ENCODE data around the gene MFRP.
"Not testable (repeated sequence)": the region's sequence is repeated elsewhere in the genome, so short reads cannot be mapped to it uniquely, and the experiment has no call there.

Gene MFRP

DNA sequence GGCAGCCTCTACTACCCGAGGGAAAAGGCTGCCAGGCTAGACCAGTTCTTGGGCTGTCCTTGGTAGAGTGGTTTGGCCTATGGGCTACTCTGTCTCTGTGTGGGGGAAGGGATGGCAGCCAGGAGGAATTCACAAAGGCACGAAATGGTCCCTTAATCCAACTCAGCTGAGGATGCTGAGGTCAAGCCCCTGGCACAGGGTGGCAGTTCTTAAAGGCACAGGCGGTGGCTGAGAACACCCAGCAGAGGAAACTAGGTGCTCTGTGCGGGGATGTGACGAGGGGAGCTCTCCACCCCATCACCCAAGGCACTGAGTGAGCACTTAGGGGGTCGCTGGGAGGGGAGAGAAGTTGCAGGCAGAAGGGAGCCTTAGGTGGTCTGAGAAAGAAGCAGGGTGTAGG, at the start of gene MFRP:
MFRP (minus strand) TSS at position 101 of the 400 bp plus-strand sequence. CDS start 192 bp downstream, outside the sequence.
- TF ChIP-seq ZNF274 (IDR thresholded peaks at IDR 0.05; ENCODE audit: low read depth, low read length) = no peak
- H3K4me3 ChIP-seq (ENCODE audit: low read length) = no peak within 1 kb of the TSS

- TF ChIP-seq ZNF274 (IDR thresholded peaks at IDR 0.05; ENCODE audit: low read depth, low read length) = no peak
- H3K4me3 ChIP-seq (ENCODE audit: low read length) = no peak overlapping the region
Observed at GRCh38 chr11:119391275-119391674, 44.8 kb upstream of the MFRP start.

GRCh38 chr11:119389611-119390254, 43.2 kb upstream of the MFRP start:
- H3K4me3 ChIP-seq (ENCODE audit: low read length) = no peak overlapping the region
- TF ChIP-seq ZNF274 (IDR thresholded peaks at IDR 0.05; ENCODE audit: low read depth, low read length) = no peak

- no peak overlapping the region for H3K4me3 ChIP-seq (ENCODE audit: low read length)
- no peak for TF ChIP-seq ZNF274 (IDR thresholded peaks at IDR 0.05; ENCODE audit: low read depth, low read length)
Observed at GRCh38 chr11:119388103-119388502, 41.6 kb upstream of the MFRP start.

- TF ChIP-seq ZNF274 (IDR thresholded peaks at IDR 0.05; ENCODE audit: low read depth, low read length) = no peak
- H3K4me3 ChIP-seq (ENCODE audit: low read length) = no peak overlapping the region
Observed at GRCh38 chr11:119384332-119384731, 37.8 kb upstream of the MFRP start.

- not testable (repeated sequence) for H3K4me3 ChIP-seq (ENCODE audit: low read length)
Observed at GRCh38 chr11:119382513-119382912, 36.0 kb upstream of the MFRP start.

GRCh38 chr11:119382101-119382500, 35.6 kb upstream of the MFRP start:
- H3K4me3 ChIP-seq (ENCODE audit: low read length) = peak overlapping the region; percentile 47; the same call in 1 of the 2 replicates
- no peak for TF ChIP-seq ZNF274 (IDR thresholded peaks at IDR 0.05; ENCODE audit: low read depth, low read length)

- no peak for TF ChIP-seq ZNF274 (IDR thresholded peaks at IDR 0.05; ENCODE audit: low read depth, low read length)
- H3K4me3 ChIP-seq (ENCODE audit: low read length) = peak within 1 kb of the TSS; percentile 47; the same call in 1 of the 2 replicates
Observed at GRCh38 chr11:119381181-119381988, 34.9 kb upstream of the MFRP start, which contains the start of gene USP2. Gene USP2, minus strand, starts transcription at chr11:119381690. Its CDS starts 8,210 bp downstream, at chr11:119373480.

GRCh38 chr11:119380827-119381180, 34.3 kb upstream of the MFRP start:
- no peak overlapping the region for H3K4me3 ChIP-seq (ENCODE audit: low read length)
- TF ChIP-seq ZNF274 (IDR thresholded peaks at IDR 0.05; ENCODE audit: low read depth, low read length) = no peak

DNA sequence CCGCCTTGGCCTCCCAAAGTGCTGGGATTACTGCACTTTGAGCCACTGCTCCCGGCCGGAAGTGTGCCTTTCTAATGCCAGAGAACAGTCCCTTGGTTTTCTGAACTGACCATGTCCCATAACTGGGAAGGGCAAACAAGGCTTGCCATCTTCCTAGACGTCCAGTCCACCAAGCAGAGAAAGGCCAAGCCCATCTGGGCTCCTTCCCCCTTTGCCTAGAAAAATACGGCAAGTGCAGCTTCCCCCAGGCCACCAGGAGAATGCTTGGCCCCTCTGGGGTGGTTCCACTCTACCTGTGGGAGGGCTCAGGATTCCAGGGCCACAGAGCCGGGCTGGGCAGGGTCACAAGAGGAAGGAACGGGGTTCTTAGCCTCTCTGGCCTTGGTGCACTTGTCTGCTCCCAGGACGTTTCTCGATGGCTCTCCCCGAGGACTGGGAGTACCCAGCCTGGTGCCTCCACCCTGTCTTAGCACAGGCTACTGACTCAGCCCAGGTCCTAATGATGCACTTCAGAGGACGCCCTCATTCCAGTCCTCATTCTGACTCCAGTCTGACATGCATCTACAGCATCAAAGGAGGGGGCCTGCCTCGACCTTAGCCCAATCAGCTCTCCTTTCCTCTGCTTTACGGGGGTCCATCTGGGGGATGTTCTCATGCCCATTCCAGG, 33.8 kb upstream of the MFRP start:
- H3K4me3 ChIP-seq (ENCODE audit: low read length) = no peak overlapping the region
- no peak for TF ChIP-seq ZNF274 (IDR thresholded peaks at IDR 0.05; ENCODE audit: low read depth, low read length)

DNA sequence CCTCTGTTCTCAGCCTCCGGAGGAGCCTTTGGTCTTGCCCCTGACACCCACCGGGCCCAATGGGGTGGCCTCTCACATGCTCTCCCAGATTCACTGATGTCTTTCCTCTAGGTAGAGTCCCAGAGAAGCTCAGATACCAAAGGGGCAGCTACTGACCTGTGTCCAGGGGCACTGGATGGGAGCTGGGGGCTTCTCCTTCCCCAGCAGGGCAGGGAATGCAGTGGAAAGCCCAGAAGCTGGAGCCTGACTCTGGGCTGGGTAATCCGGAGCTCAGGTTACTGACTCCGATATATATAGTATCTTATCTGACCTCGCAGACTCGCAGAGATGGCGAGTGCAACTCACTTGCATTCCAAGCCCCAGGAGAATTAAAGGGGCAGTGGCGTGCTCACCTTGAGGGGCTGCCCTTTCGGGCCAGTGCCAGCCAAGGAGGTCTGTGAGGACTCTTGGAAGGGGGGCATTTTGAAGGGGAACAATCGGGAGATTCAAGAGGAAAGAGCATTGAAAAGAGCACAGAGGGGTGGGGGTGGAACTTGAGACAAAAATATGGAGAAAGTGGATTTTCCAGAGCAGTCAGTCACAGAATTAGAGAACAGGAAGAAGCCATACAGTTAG, 32.5 kb upstream of the MFRP start:
- no peak overlapping the region for H3K4me3 ChIP-seq (ENCODE audit: low read length)
- no peak for TF ChIP-seq ZNF274 (IDR thresholded peaks at IDR 0.05; ENCODE audit: low read depth, low read length)

DNA sequence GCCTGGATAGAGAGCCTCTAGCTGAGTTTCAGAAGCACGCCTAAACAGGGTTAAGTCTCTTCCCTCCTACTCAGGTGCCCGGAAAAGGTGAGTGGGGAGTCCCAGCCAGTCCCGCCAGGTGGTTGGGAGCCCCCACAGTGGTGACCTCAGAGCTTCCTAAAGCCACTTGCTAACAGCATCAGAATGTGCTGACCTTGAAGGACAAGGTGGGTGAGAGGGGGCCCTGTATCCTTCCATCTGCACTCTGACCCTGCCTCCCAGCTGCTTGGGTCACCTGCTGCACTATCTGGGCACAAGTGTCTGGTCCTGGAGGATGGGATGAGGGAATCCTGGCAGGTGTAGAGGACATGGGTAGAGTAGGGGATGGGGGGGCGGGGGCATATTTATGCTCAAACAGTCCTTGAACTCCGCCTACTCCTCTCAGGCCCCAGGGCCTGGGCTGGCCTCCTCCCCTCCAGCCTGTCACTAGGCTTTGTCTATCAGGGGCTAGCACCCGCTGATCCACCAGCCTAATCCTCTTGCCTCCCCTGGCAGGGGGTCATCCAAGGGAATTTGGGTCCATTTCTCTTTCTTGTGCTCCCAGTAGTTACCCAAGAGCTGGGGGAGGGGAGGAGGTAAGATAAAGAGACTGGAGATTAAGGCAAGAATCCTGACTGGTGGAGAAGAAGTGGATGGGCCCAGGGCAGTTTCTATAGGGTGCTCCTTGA, 31.6 kb upstream of the MFRP start:
- TF ChIP-seq ZNF274 (IDR thresholded peaks at IDR 0.05; ENCODE audit: low read depth, low read length) = no peak

DNA sequence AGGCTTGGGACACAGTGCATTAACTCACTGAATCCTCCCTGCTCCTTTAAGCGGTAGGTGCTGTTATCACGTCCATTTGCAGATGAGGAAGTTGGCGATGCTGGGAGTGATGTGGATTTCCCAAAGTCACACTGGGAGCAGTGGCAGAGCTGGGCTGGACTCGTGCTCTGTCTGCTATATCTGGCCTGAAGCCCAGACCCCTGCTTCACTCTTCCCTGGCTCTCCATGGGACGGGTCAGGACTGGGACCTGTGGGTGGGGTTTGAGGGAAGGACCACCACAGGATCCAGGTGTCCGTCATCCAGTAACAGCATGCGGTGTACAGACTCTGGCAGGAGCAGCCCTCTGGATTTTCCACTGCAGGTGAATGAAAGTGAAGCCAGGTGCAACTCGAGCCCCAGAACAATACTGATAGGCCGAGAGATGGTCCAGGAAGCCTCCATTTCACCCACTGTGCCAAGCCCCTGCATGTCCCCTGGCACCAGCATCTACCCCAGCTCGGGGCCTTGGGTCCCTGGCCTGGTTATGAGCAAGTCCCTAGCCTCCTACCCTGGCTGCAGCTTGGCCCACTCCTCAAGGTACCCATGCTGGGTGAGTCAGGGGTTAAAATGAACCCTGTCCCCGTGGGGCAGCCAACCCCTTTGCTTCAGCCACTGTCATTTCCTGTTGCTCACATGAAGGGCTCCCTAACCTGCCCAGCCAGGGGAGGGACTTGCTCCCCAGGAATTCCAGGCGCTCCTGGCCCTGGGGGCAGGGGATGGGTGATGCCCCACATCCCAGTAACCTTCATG, 30.8 kb upstream of the MFRP start:
- H3K4me3 ChIP-seq (ENCODE audit: low read length) = no peak overlapping the region

More for the DNA sequence above, 31.6 kb upstream of the MFRP start:
- H3K4me3 ChIP-seq (ENCODE audit: low read length) = no peak overlapping the region

More for the DNA sequence above, 30.8 kb upstream of the MFRP start:
- no peak for TF ChIP-seq ZNF274 (IDR thresholded peaks at IDR 0.05; ENCODE audit: low read depth, low read length)
